GM12892 (cell line): ENCODE results near the gene ZSCAN12.

Source experiments
- POLR2A ChIP-seq: IDR thresholded peaks from 2 replicates; pipeline ENCODE4 v1.6.1; 2011; ENCODE audit warnings: low read depth, low read length, control low read depth
- POLR2AphosphoS5 ChIP-seq: IDR thresholded peaks from 2 replicates; pipeline ENCODE4 v1.6.1; 2011; ENCODE audit warnings: low read depth, low read length, control low read depth

- TF ChIP-seq POLR2A (no peak), POLR2AphosphoS5 (no peak)
Measured at GRCh38 chr6:28347119-28347518, 52.4 kb downstream of the ZSCAN12 start.
